Type B pancreatic cell (in vitro differentiated cells): ENCODE measurements around the gene RIMBP2. TPM values are rescaled to one million over a fixed set of nuclear protein-coding genes. Genes with fewer than 3 reads are reported as not detected.

ENCODE experiments used
- DNase-seq: peaks from one replicate; pipeline ENCODE4 v3.0.0; 2021; ENCODE audit warnings: mixed read lengths; ENCODE audit not compliant: unreplicated experiment; ENCODE audit errors: extremely low spot score
- H3K27ac Mint-ChIP-seq: 2 replicates; pipeline ENCODE4 v1.8.0; 2021; ENCODE audit warnings: mild to moderate bottlenecking, mixed read lengths
- H3K27me3 Mint-ChIP-seq: 2 replicates; pipeline ENCODE4 v1.8.0; 2021; ENCODE audit warnings: mixed read lengths
- H3K36me3 Mint-ChIP-seq: 2 replicates; pipeline ENCODE4 v1.8.0; 2021; ENCODE audit warnings: mixed read lengths
- H3K4me1 Mint-ChIP-seq: one replicate; pipeline ENCODE4 v1.8.0; 2021; ENCODE audit warnings: mixed read lengths; ENCODE audit not compliant: unreplicated experiment
- H3K4me3 Mint-ChIP-seq: 2 replicates; pipeline ENCODE4 v1.8.0; 2021; ENCODE audit warnings: mild to moderate bottlenecking, mixed read lengths
- H3K9me3 Mint-ChIP-seq: 2 replicates; pipeline ENCODE4 v1.8.0; 2021; ENCODE audit warnings: mixed read lengths
- CTCF ChIP-seq: fragments of 200-600 bp; sonication (generic); conservative IDR thresholded peaks from 2 replicates; pipeline ENCODE4 v1.5.0; 2021; ENCODE audit warnings: antibody characterized with exemption, mild to moderate bottlenecking
- total RNA-seq: library from RNA; stranded (reverse); gene quantifications from 2 replicates; pipeline ENCODE4 v1.2.1, GENCODE V29; 2021; ENCODE audit warnings: low replicate concordance

RIMBP2 gene
- total RNA-seq, 1 donor from 2014 or later: 23.7 TPM

GRCh38 chr12:130428116-130428515 is 288.0 kb downstream of the RIMBP2 start:
- H3K27me3 Mint-ChIP-seq: no peaks in the 10 kb centered on the region
- peaks cover 16% of the 10 kb centered on the region for H3K4me1 Mint-ChIP-seq
- H3K27ac Mint-ChIP-seq: no peak overlapping the region
- peak; percentile 66 for DNase-seq
- no peaks in the 10 kb centered on the region for H3K9me3 Mint-ChIP-seq
- TF ChIP-seq CTCF: no peak
- no peaks in the 10 kb centered on the region for H3K36me3 Mint-ChIP-seq
- no peak overlapping the region for H3K4me3 Mint-ChIP-seq

- peak; percentile 56 for DNase-seq
- Mint-ChIP-seq H3K4me3 (no peak overlapping the region), H3K4me1 (peaks cover 16% of the 10 kb centered on the region), H3K36me3 (no peaks in the 10 kb centered on the region), H3K9me3 (no peaks in the 10 kb centered on the region), H3K27me3 (no peaks in the 10 kb centered on the region), H3K27ac (no peak overlapping the region)
- TF ChIP-seq CTCF: no peak
Observed at GRCh38 chr12:130427381-130427887, 288.7 kb downstream of the RIMBP2 start.

- peak; percentile 57 for DNase-seq
- TF ChIP-seq CTCF: no peak
- peaks cover 16% of the 10 kb centered on the region for H3K4me1 Mint-ChIP-seq
- H3K36me3 Mint-ChIP-seq: no peaks in the 10 kb centered on the region
- no peak overlapping the region for H3K4me3 Mint-ChIP-seq
- no peaks in the 10 kb centered on the region for H3K27me3 Mint-ChIP-seq
- no peak overlapping the region for H3K27ac Mint-ChIP-seq
- no peaks in the 10 kb centered on the region for H3K9me3 Mint-ChIP-seq
Observed at GRCh38 chr12:130425698-130426245, 290.3 kb downstream of the RIMBP2 start.

- TF ChIP-seq CTCF: no peak
- no peak overlapping the region for H3K4me3 Mint-ChIP-seq
- peak; percentile 63 for DNase-seq
- H3K36me3 Mint-ChIP-seq: no peaks in the 10 kb centered on the region
- H3K27ac Mint-ChIP-seq: no peak overlapping the region
- H3K9me3 Mint-ChIP-seq: no peaks in the 10 kb centered on the region
- no peaks in the 10 kb centered on the region for H3K27me3 Mint-ChIP-seq
- H3K4me1 Mint-ChIP-seq: peaks cover 12% of the 10 kb centered on the region
Observed at GRCh38 chr12:130424858-130425697, 291.0 kb downstream of the RIMBP2 start.

- Mint-ChIP-seq H3K9me3 (no peaks in the 10 kb centered on the region), H3K4me3 (no peak overlapping the region), H3K27me3 (no peaks in the 10 kb centered on the region), H3K27ac (no peak overlapping the region), H3K36me3 (no peaks in the 10 kb centered on the region), H3K4me1 (peaks cover 10% of the 10 kb centered on the region)
- peak; percentile 70 for DNase-seq
- TF ChIP-seq CTCF: no peak
Observed at GRCh38 chr12:130423991-130424857, 291.9 kb downstream of the RIMBP2 start.
